ENCODE results near the gene TMEM100. TPM values are rescaled to one million over a fixed set of nuclear protein-coding genes. Genes with fewer than 3 reads are reported as not detected.
A peak's percentile ranks its signal among the peaks of the same experiment; 100 is the strongest.

Gene TMEM100
- total and polyA plus RNA-seq, 2 donors, result 1.8 to 6.0 TPM

- H3K27ac ChIP-seq (ENCODE audit: low read depth in 1 of 2, low read length in 1 of 2), result no peak overlapping the region
- H3K27me3 ChIP-seq (ENCODE audit: control insufficient read depth in 2 of 2, insufficient read depth in 1 of 2, low read length in 1 of 2), result no peaks in the 10 kb centered on the region
- 95% methylated on average over 6 of the region's 6 CpGs for WGBS
- H3K9me3 ChIP-seq (ENCODE audit: control insufficient read depth in 2 of 2, insufficient read depth in 1 of 2, low read length in 1 of 2), result no peaks in the 10 kb centered on the region
- no peak overlapping the region for H3K4me3 ChIP-seq (ENCODE audit: low read length in 2 of 2)
- no peaks in the 10 kb centered on the region for H3K4me1 ChIP-seq (ENCODE audit: control insufficient read depth in 2 of 2, insufficient read depth in 2 of 2, low read length in 2 of 2)
- no peaks in the 10 kb centered on the region for H3K36me3 ChIP-seq (ENCODE audit: control insufficient read depth in 2 of 2, insufficient read depth in 2 of 2, low read length in 1 of 2)
- DNase-seq (ENCODE audit: low read depth in 6 of 9, low spot score in 9 of 9), result no peak
These were observed 39.6 kb upstream of the TMEM100 start for GRCh38 chr17:55762086-55762858.

- no peaks in the 10 kb centered on the region for H3K36me3 ChIP-seq (ENCODE audit: control insufficient read depth in 2 of 2, insufficient read depth in 2 of 2, low read length in 1 of 2)
- H3K4me3 ChIP-seq (ENCODE audit: low read length in 2 of 2), result no peak overlapping the region
- no peaks in the 10 kb centered on the region for H3K4me1 ChIP-seq (ENCODE audit: control insufficient read depth in 2 of 2, insufficient read depth in 2 of 2, low read length in 2 of 2)
- H3K9me3 ChIP-seq (ENCODE audit: control insufficient read depth in 2 of 2, insufficient read depth in 1 of 2, low read length in 1 of 2), result no peaks in the 10 kb centered on the region
- H3K27me3 ChIP-seq (ENCODE audit: control insufficient read depth in 2 of 2, insufficient read depth in 1 of 2, low read length in 1 of 2), result no peaks in the 10 kb centered on the region
- H3K27ac ChIP-seq (ENCODE audit: low read depth in 1 of 2, low read length in 1 of 2), result no peak overlapping the region
- WGBS, result 51% methylated on average over 3 of the region's 3 CpGs
- no peak for DNase-seq (ENCODE audit: low read depth in 6 of 9, low spot score in 9 of 9)
These were observed 38.1 kb upstream of the TMEM100 start for GRCh38 chr17:55760643-55761355.

GRCh38 chr17:55758171-55758570 is 35.5 kb upstream of the TMEM100 start:
- no peak for DNase-seq (ENCODE audit: low read depth in 6 of 9, low spot score in 9 of 9)
- no peaks in the 10 kb centered on the region for H3K27me3 ChIP-seq (ENCODE audit: control insufficient read depth in 2 of 2, insufficient read depth in 1 of 2, low read length in 1 of 2)
- no peaks in the 10 kb centered on the region for H3K9me3 ChIP-seq (ENCODE audit: control insufficient read depth in 2 of 2, insufficient read depth in 1 of 2, low read length in 1 of 2)
- no peaks in the 10 kb centered on the region for H3K36me3 ChIP-seq (ENCODE audit: control insufficient read depth in 2 of 2, insufficient read depth in 2 of 2, low read length in 1 of 2)
- no peak overlapping the region for H3K4me3 ChIP-seq (ENCODE audit: low read length in 2 of 2)
- no peak overlapping the region for H3K27ac ChIP-seq (ENCODE audit: low read depth in 1 of 2, low read length in 1 of 2)
- H3K4me1 ChIP-seq (ENCODE audit: control insufficient read depth in 2 of 2, insufficient read depth in 2 of 2, low read length in 2 of 2), result no peaks in the 10 kb centered on the region

GRCh38 chr17:55757659-55758058 is 35.0 kb upstream of the TMEM100 start:
- H3K9me3 ChIP-seq (ENCODE audit: control insufficient read depth in 2 of 2, insufficient read depth in 1 of 2, low read length in 1 of 2), result no peaks in the 10 kb centered on the region
- 97% methylated on average over 1 of the region's 1 CpG for WGBS

GRCh38 chr17:55756689-55757088 is 34.0 kb upstream of the TMEM100 start:
- no peaks in the 10 kb centered on the region for H3K36me3 ChIP-seq (ENCODE audit: control insufficient read depth in 2 of 2, insufficient read depth in 2 of 2, low read length in 1 of 2)
- H3K9me3 ChIP-seq (ENCODE audit: control insufficient read depth in 2 of 2, insufficient read depth in 1 of 2, low read length in 1 of 2), result no peaks in the 10 kb centered on the region
- no peaks in the 10 kb centered on the region for H3K27me3 ChIP-seq (ENCODE audit: control insufficient read depth in 2 of 2, insufficient read depth in 1 of 2, low read length in 1 of 2)
- no peak overlapping the region for H3K4me3 ChIP-seq (ENCODE audit: low read length in 2 of 2)
- no peak for DNase-seq (ENCODE audit: low read depth in 6 of 9, low spot score in 9 of 9)
- peaks cover 0 to 3% of the 10 kb centered on the region in 2 donors for H3K4me1 ChIP-seq (ENCODE audit: control insufficient read depth in 2 of 2, insufficient read depth in 2 of 2, low read length in 2 of 2)
- no peak overlapping the region for H3K27ac ChIP-seq (ENCODE audit: low read depth in 1 of 2, low read length in 1 of 2)
- 99% methylated on average over 2 of the region's 2 CpGs for WGBS

More at GRCh38 chr17:55757659-55758058, 35.0 kb upstream of the TMEM100 start:
- no peaks in the 10 kb centered on the region for H3K4me1 ChIP-seq (ENCODE audit: control insufficient read depth in 2 of 2, insufficient read depth in 2 of 2, low read length in 2 of 2)
- no peaks in the 10 kb centered on the region for H3K36me3 ChIP-seq (ENCODE audit: control insufficient read depth in 2 of 2, insufficient read depth in 2 of 2, low read length in 1 of 2)
- DNase-seq (ENCODE audit: low read depth in 6 of 9, low spot score in 9 of 9), result no peak
- no peaks in the 10 kb centered on the region for H3K27me3 ChIP-seq (ENCODE audit: control insufficient read depth in 2 of 2, insufficient read depth in 1 of 2, low read length in 1 of 2)
- H3K4me3 ChIP-seq (ENCODE audit: low read length in 2 of 2), result no peak overlapping the region
- H3K27ac ChIP-seq (ENCODE audit: low read depth in 1 of 2, low read length in 1 of 2), result no peak overlapping the region

- Histone ChIP-seq H3K27me3 (ENCODE audit: control insufficient read depth in 2 of 2, insufficient read depth in 1 of 2, low read length in 1 of 2) (no peaks in the 10 kb centered on the region), H3K4me3 (ENCODE audit: low read length in 2 of 2) (peak overlapping the region; percentile 84 to 89), H3K27ac (ENCODE audit: low read depth in 1 of 2, low read length in 1 of 2) (no peak overlapping the region), H3K9me3 (ENCODE audit: control insufficient read depth in 2 of 2, insufficient read depth in 1 of 2, low read length in 1 of 2) (no peaks in the 10 kb centered on the region), H3K36me3 (ENCODE audit: control insufficient read depth in 2 of 2, insufficient read depth in 2 of 2, low read length in 1 of 2) (no peaks in the 10 kb centered on the region), H3K4me1 (ENCODE audit: control insufficient read depth in 2 of 2, insufficient read depth in 2 of 2, low read length in 2 of 2) (peaks cover 3 to 12% of the 10 kb centered on the region in 2 donors)
- DNase-seq (ENCODE audit: low read depth in 6 of 9, low spot score in 9 of 9), result peak in 1 of 9 donors; percentile 1
- 86% methylated on average over 4 of the region's 4 CpGs for WGBS
These were observed 29.1 kb upstream of the TMEM100 start for GRCh38 chr17:55751720-55752250.

- Histone ChIP-seq H3K36me3 (ENCODE audit: control insufficient read depth in 2 of 2, insufficient read depth in 2 of 2, low read length in 1 of 2) (no peaks in the 10 kb centered on the region), H3K27me3 (ENCODE audit: control insufficient read depth in 2 of 2, insufficient read depth in 1 of 2, low read length in 1 of 2) (no peaks in the 10 kb centered on the region), H3K9me3 (ENCODE audit: control insufficient read depth in 2 of 2, insufficient read depth in 1 of 2, low read length in 1 of 2) (no peaks in the 10 kb centered on the region), H3K4me3 (ENCODE audit: low read length in 2 of 2) (peak within 1 kb of the TSS; percentile 84 to 89), H3K4me1 (ENCODE audit: control insufficient read depth in 2 of 2, insufficient read depth in 2 of 2, low read length in 2 of 2) (peaks cover 3 to 12% of the 10 kb centered on the region in 2 donors), H3K27ac (ENCODE audit: low read depth in 1 of 2, low read length in 1 of 2) (peak within 1 kb of the TSS; percentile 69 to 74)
- DNase-seq (ENCODE audit: low read depth in 6 of 9, low spot score in 9 of 9), result peak; percentile 41 to 88 (median 72)
- WGBS, result 1% methylated on average over 53 of the region's 53 CpGs
These were observed 28.3 kb upstream of the TMEM100 start, which contains the start of gene PCTP for GRCh38 chr17:55750750-55751657. Gene PCTP (plus strand): TSS chr17:55751051. CDS start chr17:55751104, 53 bp downstream.

- Histone ChIP-seq H3K4me3 (ENCODE audit: low read length in 2 of 2) (no peak overlapping the region), H3K4me1 (ENCODE audit: control insufficient read depth in 2 of 2, insufficient read depth in 2 of 2, low read length in 2 of 2) (peaks cover 3 to 12% of the 10 kb centered on the region in 2 donors), H3K36me3 (ENCODE audit: control insufficient read depth in 2 of 2, insufficient read depth in 2 of 2, low read length in 1 of 2) (no peaks in the 10 kb centered on the region), H3K9me3 (ENCODE audit: control insufficient read depth in 2 of 2, insufficient read depth in 1 of 2, low read length in 1 of 2) (no peaks in the 10 kb centered on the region), H3K27ac (ENCODE audit: low read depth in 1 of 2, low read length in 1 of 2) (no peak overlapping the region), H3K27me3 (ENCODE audit: control insufficient read depth in 2 of 2, insufficient read depth in 1 of 2, low read length in 1 of 2) (no peaks in the 10 kb centered on the region)
- no peak for DNase-seq (ENCODE audit: low read depth in 6 of 9, low spot score in 9 of 9)
- 91% methylated on average over 4 of the region's 4 CpGs for WGBS
These were observed 27.3 kb upstream of the TMEM100 start for GRCh38 chr17:55749985-55750384.
